Gastrocnemius medialis (tissue), 4 donors: ENCODE measurements around the gene TNFSF13.

Source experiments
- POLR2A ChIP-seq, 2 donors: fragments of 450-650 bp; IDR thresholded peaks; one replicate each; pipeline ENCODE4 v1.6.1; 2017; ENCODE audit warnings: antibody characterized with exemption in 2 of 2, mild to moderate bottlenecking in 2 of 2, moderate library complexity in 2 of 2
- TF ChIP-seq, protein P1 (sequence below), 5 experiments: fragments of 450-650 bp in 3 of 5; fragments of 200-600 bp in 2 of 5; sonication (generic) in 2 of 5; IDR thresholded peaks in 4 of 5; conservative IDR thresholded peaks in 1 of 5; 1 replicate in 4 of 5; 2 replicates in 1 of 5; pipeline ENCODE4 v1.5.1; 2016 to 2019; ENCODE audit warnings: antibody characterized with exemption in 5 of 5, mild to moderate bottlenecking in 3 of 5, moderate library complexity in 3 of 5

DNA sequence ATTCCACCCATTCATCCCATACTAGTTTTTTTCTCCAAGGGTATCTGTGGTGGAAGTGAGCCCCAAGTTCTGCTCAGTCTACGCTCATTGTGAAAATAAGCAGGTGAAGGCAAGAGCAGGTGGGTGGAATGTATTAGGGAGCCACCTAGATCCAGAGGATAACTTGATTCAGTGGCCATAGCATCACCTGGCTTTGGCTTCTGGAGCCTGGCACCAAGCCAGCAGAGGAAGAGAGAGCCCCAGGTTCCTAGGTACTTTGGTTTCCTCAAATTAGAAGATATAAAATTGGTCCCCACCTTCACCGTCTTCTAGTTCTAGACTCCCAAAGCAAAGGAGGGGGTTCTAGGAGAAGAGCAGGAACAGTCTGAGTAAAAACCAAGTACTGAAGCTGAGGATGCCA, 52.1 kb downstream of the TNFSF13 start:
- TF ChIP-seq, protein P1, sequence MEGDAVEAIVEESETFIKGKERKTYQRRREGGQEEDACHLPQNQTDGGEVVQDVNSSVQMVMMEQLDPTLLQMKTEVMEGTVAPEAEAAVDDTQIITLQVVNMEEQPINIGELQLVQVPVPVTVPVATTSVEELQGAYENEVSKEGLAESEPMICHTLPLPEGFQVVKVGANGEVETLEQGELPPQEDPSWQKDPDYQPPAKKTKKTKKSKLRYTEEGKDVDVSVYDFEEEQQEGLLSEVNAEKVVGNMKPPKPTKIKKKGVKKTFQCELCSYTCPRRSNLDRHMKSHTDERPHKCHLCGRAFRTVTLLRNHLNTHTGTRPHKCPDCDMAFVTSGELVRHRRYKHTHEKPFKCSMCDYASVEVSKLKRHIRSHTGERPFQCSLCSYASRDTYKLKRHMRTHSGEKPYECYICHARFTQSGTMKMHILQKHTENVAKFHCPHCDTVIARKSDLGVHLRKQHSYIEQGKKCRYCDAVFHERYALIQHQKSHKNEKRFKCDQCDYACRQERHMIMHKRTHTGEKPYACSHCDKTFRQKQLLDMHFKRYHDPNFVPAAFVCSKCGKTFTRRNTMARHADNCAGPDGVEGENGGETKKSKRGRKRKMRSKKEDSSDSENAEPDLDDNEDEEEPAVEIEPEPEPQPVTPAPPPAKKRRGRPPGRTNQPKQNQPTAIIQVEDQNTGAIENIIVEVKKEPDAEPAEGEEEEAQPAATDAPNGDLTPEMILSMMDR (IDR thresholded peaks at IDR 0.05 in 4 of 5, conservative IDR thresholded peaks at IDR 0.05 in 1 of 5): no peak
- TF ChIP-seq POLR2A (IDR thresholded peaks at IDR 0.05): no peak
